Esophagus (tissue), 2 donors: Measurements from ENCODE around the gene THAP8. TPM values are rescaled to one million over a fixed set of nuclear protein-coding genes. Genes with fewer than 3 reads are reported as not detected.
A peak's percentile ranks its signal among the peaks of the same experiment; 100 is the strongest.
"Not testable (repeated sequence)": the region's sequence is repeated elsewhere in the genome, so short reads cannot be mapped to it uniquely, and the experiment has no call there.

Source experiments
- H3K27ac ChIP-seq, 2 donors: one replicate each; pipeline ENCODE4 v1.5.1; 2013; ENCODE audit warnings: low read depth in 2 of 2, mild to moderate bottlenecking in 2 of 2, inconsistent platforms in 1 of 2, low read length in 1 of 2, moderate library complexity in 1 of 2
- H3K27me3 ChIP-seq, 2 donors: one replicate each; pipeline ENCODE4 v1.6.1; 2013; ENCODE audit warnings: low read length in 2 of 2, control low read depth in 1 of 2, mild to moderate bottlenecking in 1 of 2; ENCODE audit not compliant: insufficient read depth in 2 of 2, control insufficient read depth in 1 of 2
- H3K36me3 ChIP-seq, 2 donors: one replicate each; pipeline ENCODE4 v1.6.1; 2013; ENCODE audit warnings: low read length in 1 of 2; ENCODE audit not compliant: control insufficient read depth in 2 of 2, insufficient read depth in 2 of 2
- H3K4me1 ChIP-seq, 2 donors: one replicate each; pipeline ENCODE4 v1.6.1; 2013; ENCODE audit warnings: low read length in 1 of 2; ENCODE audit not compliant: control insufficient read depth in 2 of 2, insufficient read depth in 2 of 2
- H3K4me3 ChIP-seq, 2 donors: one replicate each; pipeline ENCODE4 v1.5.1; 2013; ENCODE audit warnings: low read length in 2 of 2, mild to moderate bottlenecking in 2 of 2, low read depth in 1 of 2, moderate library complexity in 1 of 2
- H3K9me3 ChIP-seq, 2 donors: one replicate each; pipeline ENCODE4 v1.6.1; 2013; ENCODE audit warnings: mild to moderate bottlenecking in 2 of 2, low read depth in 1 of 2, low read length in 1 of 2, moderate library complexity in 1 of 2; ENCODE audit not compliant: control insufficient read depth in 2 of 2, insufficient read depth in 1 of 2
- WGBS, 2 donors: extraction: QIAGEN DNeasy Blood & Tissue Kit; methylation state at CpG; one replicate each; pipeline ENCODE4 v1.1.7; 2013; 5-methylcytosine and 5-hydroxymethylcytosine counted together
- polyA plus RNA-seq, 2 donors: library from polyadenylated mRNA; stranded (reverse); fragments of 200-250 nt; gene quantifications; one replicate each; pipeline ENCODE4 v1.2.3, GENCODE V29; 2013
- donor health status: healthy with polysubstance abuse.
- donor health status: Bipolar disorder and iron deficiency.

THAP8 gene
- polyA plus RNA-seq, 2 donors, result 3.9 to 4.3 TPM

GRCh38 chr19:36054733-36055686 lies 925 bp upstream of the THAP8 start, which contains the start of gene WDR62:
WDR62 (plus strand) TSS chr19:36054897; CDS start chr19:36054972, 75 bp downstream.
- WGBS, 2 donors, result 1% methylated on average over 72 to 76 of the region's 76 CpGs
- no peaks in the 10 kb centered on the region for H3K27me3 ChIP-seq
- H3K36me3 ChIP-seq, result no peaks in the 10 kb centered on the region
- H3K4me1 ChIP-seq, result peaks cover 0 to 2% of the 10 kb centered on the region in 2 donors
- H3K27ac ChIP-seq, result peak within 1 kb of the TSS; percentile 97 to 100
- H3K9me3 ChIP-seq, result no peaks in the 10 kb centered on the region
- H3K4me3 ChIP-seq, result peak within 1 kb of the TSS; percentile 62 to 63

- Histone ChIP-seq H3K4me3 (no peak overlapping the region), H3K36me3 (no peaks in the 10 kb centered on the region), H3K27me3 (no peaks in the 10 kb centered on the region), H3K27ac (peak overlapping the region in 1 of 2 donors; percentile 15), H3K4me1 (peaks cover 0 to 2% of the 10 kb centered on the region in 2 donors), H3K9me3 (no peaks in the 10 kb centered on the region)
- 92 to 96% methylated on average over 4 of the region's 4 CpGs for WGBS, 2 donors
Measured at GRCh38 chr19:36051637-36052036, 2.4 kb downstream of the THAP8 start.

GRCh38 chr19:36051236-36051635 lies 2.8 kb downstream of the THAP8 start:
- Histone ChIP-seq H3K27me3 (no peaks in the 10 kb centered on the region), H3K27ac (no peak overlapping the region), H3K4me3 (no peak overlapping the region), H3K36me3 (no peaks in the 10 kb centered on the region), H3K9me3 (no peaks in the 10 kb centered on the region), H3K4me1 (peaks cover 0 to 2% of the 10 kb centered on the region in 2 donors)
- WGBS, 2 donors, result 61 to 63% methylated on average over 3 of the region's 3 CpGs

- WGBS, 2 donors, result 78 to 83% methylated on average over 4 of the region's 4 CpGs
- H3K4me1 ChIP-seq, result peaks cover 0 to 2% of the 10 kb centered on the region in 2 donors
- H3K27ac ChIP-seq, result no peak overlapping the region
Measured at GRCh38 chr19:36049080-36049698, 4.9 kb downstream of the THAP8 start.

GRCh38 chr19:36047835-36048234 lies 6.2 kb downstream of the THAP8 start:
- H3K9me3 ChIP-seq, result no peaks in the 10 kb centered on the region
- no peaks in the 10 kb centered on the region for H3K27me3 ChIP-seq
- no peaks in the 10 kb centered on the region for H3K4me1 ChIP-seq
- H3K27ac ChIP-seq, result no peak overlapping the region
- no peak overlapping the region for H3K4me3 ChIP-seq
- H3K36me3 ChIP-seq, result no peaks in the 10 kb centered on the region

More at GRCh38 chr19:36049080-36049698, 4.9 kb downstream of the THAP8 start:
- H3K27me3 ChIP-seq, result no peaks in the 10 kb centered on the region
- no peak overlapping the region for H3K4me3 ChIP-seq
- H3K36me3 ChIP-seq, result no peaks in the 10 kb centered on the region
- no peaks in the 10 kb centered on the region for H3K9me3 ChIP-seq

- peak overlapping the region in 1 of 2 donors; percentile 44 for H3K27ac ChIP-seq
Measured at GRCh38 chr19:36046443-36047050, 7.5 kb downstream of the THAP8 start.

GRCh38 chr19:36043952-36044351 lies 10.1 kb downstream of the THAP8 start:
- Histone ChIP-seq H3K4me1 (no peaks in the 10 kb centered on the region), H3K27ac (no peak overlapping the region), H3K36me3 (peaks cover 0 to 7% of the 10 kb centered on the region in 2 donors), H3K4me3 (no peak overlapping the region), H3K9me3 (no peaks in the 10 kb centered on the region), H3K27me3 (no peaks in the 10 kb centered on the region)
- WGBS, 2 donors, result 76 to 85% methylated on average over 2 of the region's 2 CpGs

More at GRCh38 chr19:36046443-36047050, 7.5 kb downstream of the THAP8 start:
- WGBS, 2 donors, result 83 to 87% methylated on average over 5 of the region's 5 CpGs
- no peaks in the 10 kb centered on the region for H3K27me3 ChIP-seq
- H3K36me3 ChIP-seq, result no peaks in the 10 kb centered on the region
- no peak overlapping the region for H3K4me3 ChIP-seq
- H3K9me3 ChIP-seq, result no peaks in the 10 kb centered on the region
- no peaks in the 10 kb centered on the region for H3K4me1 ChIP-seq

GRCh38 chr19:36041831-36042230 lies 12.3 kb downstream of the THAP8 start:
- Histone ChIP-seq H3K4me1 (no peaks in the 10 kb centered on the region), H3K36me3 (peaks cover 0 to 7% of the 10 kb centered on the region in 2 donors), H3K27me3 (no peaks in the 10 kb centered on the region), H3K9me3 (no peaks in the 10 kb centered on the region), H3K27ac (no peak overlapping the region), H3K4me3 (no peak overlapping the region)
- WGBS, 2 donors, result 31 to 43% methylated on average over 3 of the region's 3 CpGs

- WGBS, 2 donors, result 89 to 91% methylated on average over 6 of the region's 6 CpGs
- H3K9me3 ChIP-seq, H3K36me3 ChIP-seq, H3K27ac ChIP-seq, H3K4me3 ChIP-seq, H3K4me1 ChIP-seq, H3K27me3 ChIP-seq: not testable (repeated sequence)
Measured at GRCh38 chr19:36041092-36041491, 13.0 kb downstream of the THAP8 start.
